OCI-LY7 (cell line): Measurements from ENCODE around the gene RPS6KA2. TPM values are rescaled to one million over a fixed set of nuclear protein-coding genes. Genes with fewer than 3 reads are reported as not detected.

Experiments used
- BruUV-seq: library from RNA; stranded (reverse); fragments of 400-500 nt; replicated peaks from 2 replicates; lab custom pipeline; 2021; lab: Mats Ljungman, UMichigan
- CTCF ChIA-PET: fragments of 300-600 bp; sonication (Branson Sonifier 250); formaldehyde crosslinking; loops from one replicate; lab custom pipeline; 2022; ENCODE audit warnings: antibody characterized with exemption; ENCODE audit not compliant: unreplicated experiment; lab: Charles Lee
- POLR2A ChIA-PET: fragments of 300-600 bp; sonication (Branson Sonifier 250); formaldehyde crosslinking; loops from one replicate; lab custom pipeline; 2022; ENCODE audit warnings: antibody characterized with exemption; lab: Charles Lee
- DNase-seq: peaks from one replicate; pipeline ENCODE4 v3.0.0-alpha.2; 2015; ENCODE audit warnings: low spot score
- H2AFZ ChIP-seq: fragments of 200-600 bp; sonication (generic), shearing (Covaris generic); 2 replicates; pipeline ENCODE4 v1.6.1; 2014; ENCODE audit warnings: mild to moderate bottlenecking, antibody characterized with exemption, low read length, moderate library complexity
- H3K27ac ChIP-seq: fragments of 200-600 bp; sonication (generic); 2 replicates; pipeline ENCODE4 v1.5.1; 2014; ENCODE audit warnings: mixed run types, low read depth, mild to moderate bottlenecking, moderate library complexity, low read length, inconsistent platforms; ENCODE audit not compliant: poor library complexity, severe bottlenecking
- H3K36me3 ChIP-seq: fragments of 200-600 bp; sonication (generic); 2 replicates; pipeline ENCODE4 v1.6.1; 2014; ENCODE audit warnings: mild to moderate bottlenecking, antibody characterized with exemption, low read length, moderate library complexity, mixed read lengths; ENCODE audit not compliant: insufficient read depth
- H3K4me1 ChIP-seq: fragments of 200-600 bp; sonication (generic); 2 replicates; pipeline ENCODE4 v1.5.1; 2014; ENCODE audit warnings: mild to moderate bottlenecking, low read length; ENCODE audit not compliant: insufficient read depth, poor library complexity, severe bottlenecking
- H3K4me2 ChIP-seq: fragments of 200-600 bp; sonication (generic); 2 replicates; pipeline ENCODE4 v1.6.1; 2014; ENCODE audit warnings: mild to moderate bottlenecking, low read length
- H3K4me3 ChIP-seq: fragments of 200-600 bp; sonication (generic); 2 replicates; pipeline ENCODE4 v1.5.1; 2014; ENCODE audit warnings: mild to moderate bottlenecking, low read depth, low read length; ENCODE audit not compliant: poor library complexity, severe bottlenecking
- H3K79me2 ChIP-seq: fragments of 200-600 bp; sonication (generic); 2 replicates; pipeline ENCODE4 v1.6.1; 2016; ENCODE audit warnings: low read depth, mild to moderate bottlenecking, low read length, moderate library complexity, mixed read lengths; ENCODE audit not compliant: insufficient read depth
- H3K9me2 ChIP-seq: fragments of 200-600 bp; sonication (generic); 2 replicates; pipeline ENCODE4 v1.6.1; 2016; ENCODE audit warnings: mild to moderate bottlenecking, low read length, mixed read lengths; ENCODE audit not compliant: insufficient read depth
- H3K9me3 ChIP-seq: fragments of 200-600 bp; sonication (generic); 2 replicates; pipeline ENCODE4 v1.6.1; 2014; ENCODE audit warnings: mild to moderate bottlenecking, mixed run types, low read length, mixed read lengths
- H4K20me1 ChIP-seq: fragments of 200-600 bp; sonication (generic); 2 replicates; pipeline ENCODE4 v1.6.1; 2014; ENCODE audit warnings: mild to moderate bottlenecking, antibody characterized with exemption, low read length, moderate library complexity, mixed read lengths; ENCODE audit not compliant: insufficient read depth
- CTCF ChIP-seq: fragments of 200-600 bp; sonication (generic); conservative IDR thresholded peaks from 2 replicates; pipeline ENCODE4 v1.5.1; 2014; ENCODE audit warnings: mild to moderate bottlenecking, antibody characterized with exemption, low read length, moderate library complexity, mixed read lengths
- EZH2phosphoT487 ChIP-seq: fragments of 200-600 bp; sonication (generic); IDR thresholded peaks from 2 replicates; pipeline ENCODE4 v1.6.1; 2018; ENCODE audit warnings: low read depth, borderline replicate concordance, mild to moderate bottlenecking, mixed run types, antibody characterized with exemption, low read length, moderate library complexity, mixed read lengths
- intact Hi-C: fragments of 100-400 bp; cut with micrococcal nuclease; formaldehyde crosslinking; loops from one replicate; pipeline ENCODE4 v1.10.0; 2022; ENCODE audit not compliant: unreplicated experiment
- total RNA-seq, 2 experiments: library from RNA; depleted of rRNA in 1 of 2; stranded (reverse); fragments of >200 nt in 1 of 2; shearing (Covaris generic) in 1 of 2; gene quantifications; 2 replicates each; pipeline ENCODE4 v1.2.3, GENCODE V29; 2014 to 2022

RPS6KA2 gene
- total RNA-seq, 2 experiments from 2014 or later = 0.69 to 1.9 TPM

GRCh38 chr6:166647896-166648295 is 20.8 kb upstream of the RPS6KA2 start:
- intact Hi-C loops = no loop called here
- Histone ChIP-seq H3K4me2 (no peak overlapping the region), H2AFZ (no peak overlapping the region), H3K9me2 (no peaks in the 10 kb centered on the region), H3K79me2 (no peaks in the 10 kb centered on the region), H3K9me3 (no peaks in the 10 kb centered on the region), H3K4me1 (no peaks in the 10 kb centered on the region), H4K20me1 (no peaks in the 10 kb centered on the region), H3K27ac (no peak overlapping the region), H3K36me3 (no peaks in the 10 kb centered on the region), H3K4me3 (no peak overlapping the region)
- no peak for DNase-seq
- TF ChIP-seq EZH2phosphoT487 (no peak), CTCF (no peak)
- no TSS peak for BruUV-seq
- POLR2A ChIA-PET = no interaction called here
- CTCF ChIA-PET = no interaction called here

- intact Hi-C loops = no loop called here
- BruUV-seq = no TSS peak
- H3K36me3 ChIP-seq = no peaks in the 10 kb centered on the region
- ChIA-PET CTCF (no interaction called here), POLR2A (no interaction called here)
- no peaks in the 10 kb centered on the region for H3K9me2 ChIP-seq
- DNase-seq = no peak
- H3K4me2 ChIP-seq = no peak overlapping the region
- H3K27ac ChIP-seq = no peak overlapping the region
- H2AFZ ChIP-seq = no peak overlapping the region
- H3K4me1 ChIP-seq = no peaks in the 10 kb centered on the region
- H3K79me2 ChIP-seq = no peaks in the 10 kb centered on the region
- no peak overlapping the region for H3K4me3 ChIP-seq
- TF ChIP-seq CTCF (no peak), EZH2phosphoT487 (no peak)
- no peaks in the 10 kb centered on the region for H3K9me3 ChIP-seq
- no peaks in the 10 kb centered on the region for H4K20me1 ChIP-seq
Measured at GRCh38 chr6:166646716-166647115, 19.7 kb upstream of the RPS6KA2 start.

DNA sequence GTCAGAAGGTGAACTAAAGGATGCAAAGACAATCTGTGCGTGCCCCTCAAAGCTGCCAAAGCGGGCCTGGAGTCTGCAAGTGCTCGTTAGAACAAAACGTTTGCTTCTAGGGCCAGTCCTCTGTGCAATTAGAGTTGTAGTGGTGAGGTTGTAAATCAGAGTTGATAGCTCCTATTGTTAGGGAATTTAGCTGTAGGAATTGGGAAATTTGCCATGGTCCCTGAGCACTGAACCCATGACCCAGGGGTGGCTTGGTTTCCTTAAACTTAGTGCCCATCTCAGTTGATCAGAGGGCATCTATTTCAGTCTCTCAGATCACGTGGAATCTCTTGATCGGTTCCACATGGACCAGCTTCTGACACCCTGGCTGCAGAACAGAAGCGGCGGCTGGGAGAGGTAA is 18.8 kb upstream of the RPS6KA2 start:
- no peak overlapping the region for H3K4me3 ChIP-seq
- no peaks in the 10 kb centered on the region for H3K36me3 ChIP-seq
- H2AFZ ChIP-seq = no peak overlapping the region
- CTCF ChIA-PET = no interaction called here
- H3K4me2 ChIP-seq = no peak overlapping the region
- H3K4me1 ChIP-seq = no peaks in the 10 kb centered on the region
- no peak for DNase-seq
- BruUV-seq = no TSS peak
- intact Hi-C loops = no loop called here
- no peaks in the 10 kb centered on the region for H3K9me3 ChIP-seq
- no peaks in the 10 kb centered on the region for H4K20me1 ChIP-seq
- no peak overlapping the region for H3K27ac ChIP-seq
- no peaks in the 10 kb centered on the region for H3K9me2 ChIP-seq
- POLR2A ChIA-PET = no interaction called here
- H3K79me2 ChIP-seq = no peaks in the 10 kb centered on the region
- TF ChIP-seq EZH2phosphoT487 (no peak), CTCF (no peak)
